ENCODE results near the gene ZNF302. TPM values are rescaled to one million over a fixed set of nuclear protein-coding genes. Genes with fewer than 3 reads are reported as not detected.

The ZNF302 gene
- total RNA-seq, 1 donor from 2014 or later = 42.0 TPM

- Histone ChIP-seq H3K27ac (no peak overlapping the region), H3K27me3 (no peaks in the 10 kb centered on the region), H3K4me1 (no peaks in the 10 kb centered on the region), H3K4me3 (no peak overlapping the region), H3K36me3 (no peaks in the 10 kb centered on the region), H3K9me3 (peaks cover 26 to 49% of the 10 kb centered on the region in 2 donors)
- intact Hi-C loops (cut with DNase I) = no loop called here
- DNase-seq (ENCODE audit: low spot score in 2 of 2) = no peak
- TF ChIP-seq CTCF (IDR thresholded peaks at IDR 0.05) = no peak
Observed at GRCh38 chr19:34690372-34690771, 12.9 kb downstream of the ZNF302 start.

GRCh38 chr19:34692549-34692948 is 15.1 kb downstream of the ZNF302 start:
- DNase-seq (ENCODE audit: low spot score in 2 of 2) = no peak
- no peaks in the 10 kb centered on the region for H3K36me3 ChIP-seq
- no peak overlapping the region for H3K4me3 ChIP-seq
- no peak for TF ChIP-seq CTCF (IDR thresholded peaks at IDR 0.05)
- peaks cover 5 to 28% of the 10 kb centered on the region in 2 donors for H3K9me3 ChIP-seq
- H3K27me3 ChIP-seq = no peaks in the 10 kb centered on the region
- H3K27ac ChIP-seq = no peak overlapping the region
- intact Hi-C loops (cut with DNase I) = no loop called here
- no peaks in the 10 kb centered on the region for H3K4me1 ChIP-seq

- intact Hi-C loops (cut with DNase I) = no loop called here
- TF ChIP-seq CTCF (IDR thresholded peaks at IDR 0.05) = no peak
- Histone ChIP-seq H3K27me3 (no peaks in the 10 kb centered on the region), H3K9me3 (no peaks in the 10 kb centered on the region), H3K4me3 (no peak overlapping the region), H3K27ac (no peak overlapping the region), H3K4me1 (no peaks in the 10 kb centered on the region), H3K36me3 (no peaks in the 10 kb centered on the region)
- DNase-seq (ENCODE audit: low spot score in 2 of 2) = no peak
Observed at GRCh38 chr19:34707661-34708060, 30.2 kb downstream of the ZNF302 start.

GRCh38 chr19:34711890-34712289 is 34.4 kb downstream of the ZNF302 start:
- intact Hi-C loops (cut with DNase I) = loop anchor here (1.0 kb wide), 2 partner anchors 73 to 211 kb away; no protein-coding TSS in a partner anchor
- no peak for DNase-seq (ENCODE audit: low spot score in 2 of 2)

DNA sequence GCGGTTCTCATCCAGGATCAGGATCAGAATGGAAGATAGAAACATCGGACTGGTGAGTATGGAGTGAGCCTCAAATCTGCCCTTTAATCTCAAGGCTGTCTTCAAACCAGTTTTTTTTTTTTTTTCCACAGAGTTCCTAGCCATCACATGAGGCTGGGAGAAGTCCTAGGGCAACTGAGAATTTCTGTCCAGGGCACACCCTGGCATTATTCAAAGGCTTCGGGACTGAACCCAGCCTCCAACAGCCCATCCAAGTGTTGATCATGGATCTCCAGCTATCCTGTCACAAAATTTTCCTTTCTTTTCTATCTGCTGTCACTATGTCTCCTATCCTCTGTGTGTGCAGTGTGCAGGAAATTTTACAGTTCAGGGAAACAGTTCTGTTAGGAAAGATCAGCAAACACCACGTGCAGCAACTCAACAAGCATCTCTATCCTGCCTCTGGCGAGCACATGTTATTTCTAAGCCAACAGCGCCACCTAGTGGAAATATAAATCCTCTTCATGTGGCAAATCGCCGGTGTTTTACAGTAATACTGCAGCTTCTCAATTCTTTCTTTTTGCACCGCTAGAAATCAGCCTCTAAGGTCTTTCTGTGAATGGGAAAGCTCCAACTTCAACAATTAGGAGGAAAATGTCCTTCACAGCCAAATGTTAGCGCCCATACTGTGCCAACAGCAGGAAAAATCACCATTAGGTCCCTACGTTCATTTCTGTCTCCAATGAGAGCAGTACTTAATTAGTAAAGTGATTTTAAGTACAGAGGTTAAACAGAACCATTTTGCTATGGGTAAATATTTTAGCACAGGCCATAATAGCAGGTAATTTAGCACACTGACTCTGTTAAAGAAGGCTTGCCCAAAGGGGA is 35.1 kb downstream of the ZNF302 start:
- no peaks in the 10 kb centered on the region for H3K27me3 ChIP-seq
- peak in 1 of 2 donors; percentile 67 for DNase-seq (ENCODE audit: low spot score in 2 of 2)
- H3K27ac ChIP-seq = no peak overlapping the region
- H3K36me3 ChIP-seq = no peaks in the 10 kb centered on the region
- no peak overlapping the region for H3K4me3 ChIP-seq
- H3K4me1 ChIP-seq = no peaks in the 10 kb centered on the region
- TF ChIP-seq CTCF (IDR thresholded peaks at IDR 0.05) = peak; percentile 57 to 79 (median 61)
- intact Hi-C loops (cut with DNase I) = loop anchor here (1.0 kb wide), 2 partner anchors 73 to 211 kb away; no protein-coding TSS in a partner anchor
- no peaks in the 10 kb centered on the region for H3K9me3 ChIP-seq

More at GRCh38 chr19:34711890-34712289, 34.4 kb downstream of the ZNF302 start:
- Histone ChIP-seq H3K27me3 (no peaks in the 10 kb centered on the region), H3K4me3 (no peak overlapping the region), H3K9me3 (no peaks in the 10 kb centered on the region), H3K27ac (no peak overlapping the region), H3K4me1 (no peaks in the 10 kb centered on the region), H3K36me3 (no peaks in the 10 kb centered on the region)
- no peak for TF ChIP-seq CTCF (IDR thresholded peaks at IDR 0.05)
